SK-N-MC (cell line): ENCODE measurements around the gene CCDC88B.

Experiments
- EZH2 ChIP-seq: fragments of 200-600 bp; sonication (generic); IDR thresholded peaks from one replicate; pipeline ENCODE4 v1.6.1; 2017; ENCODE audit warnings: antibody characterized with exemption
- POLR2AphosphoS5 ChIP-seq: IDR thresholded peaks from 2 replicates; pipeline ENCODE4 v1.6.1; 2012; ENCODE audit warnings: mild to moderate bottlenecking, low read depth, low read length, borderline replicate concordance

DNA sequence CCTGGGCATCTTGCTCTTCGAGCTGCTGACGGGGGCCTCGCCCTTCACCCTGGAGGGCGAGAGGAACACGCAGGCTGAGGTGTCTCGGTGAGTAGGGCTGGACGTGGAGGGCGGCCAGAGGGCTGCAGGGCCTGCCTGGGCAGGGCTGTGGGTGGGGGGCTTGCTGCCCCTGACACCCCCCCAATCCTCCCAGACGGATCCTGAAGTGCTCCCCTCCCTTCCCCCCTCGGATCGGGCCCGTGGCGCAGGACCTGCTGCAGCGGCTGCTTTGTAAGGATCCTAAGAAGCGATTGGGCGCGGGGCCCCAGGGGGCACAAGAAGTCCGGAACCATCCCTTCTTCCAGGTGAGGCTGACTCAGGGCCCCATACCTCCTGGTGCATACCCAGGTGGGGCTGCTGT, 21.7 kb downstream of the CCDC88B start:
- TF ChIP-seq POLR2AphosphoS5 (no peak), EZH2 (no peak)
